Thoracic aorta endothelial cell (primary cell): ENCODE data around the gene P3H1. TPM values are rescaled to one million over a fixed set of nuclear protein-coding genes. Genes with fewer than 3 reads are reported as not detected.

Source experiments
- total RNA-seq: library from RNA; depleted of rRNA; stranded (reverse); fragments of >200 nt; gene quantifications from 2 replicates; pipeline ENCODE4 v1.2.3, GENCODE V29; 2012

Gene P3H1, protein sequence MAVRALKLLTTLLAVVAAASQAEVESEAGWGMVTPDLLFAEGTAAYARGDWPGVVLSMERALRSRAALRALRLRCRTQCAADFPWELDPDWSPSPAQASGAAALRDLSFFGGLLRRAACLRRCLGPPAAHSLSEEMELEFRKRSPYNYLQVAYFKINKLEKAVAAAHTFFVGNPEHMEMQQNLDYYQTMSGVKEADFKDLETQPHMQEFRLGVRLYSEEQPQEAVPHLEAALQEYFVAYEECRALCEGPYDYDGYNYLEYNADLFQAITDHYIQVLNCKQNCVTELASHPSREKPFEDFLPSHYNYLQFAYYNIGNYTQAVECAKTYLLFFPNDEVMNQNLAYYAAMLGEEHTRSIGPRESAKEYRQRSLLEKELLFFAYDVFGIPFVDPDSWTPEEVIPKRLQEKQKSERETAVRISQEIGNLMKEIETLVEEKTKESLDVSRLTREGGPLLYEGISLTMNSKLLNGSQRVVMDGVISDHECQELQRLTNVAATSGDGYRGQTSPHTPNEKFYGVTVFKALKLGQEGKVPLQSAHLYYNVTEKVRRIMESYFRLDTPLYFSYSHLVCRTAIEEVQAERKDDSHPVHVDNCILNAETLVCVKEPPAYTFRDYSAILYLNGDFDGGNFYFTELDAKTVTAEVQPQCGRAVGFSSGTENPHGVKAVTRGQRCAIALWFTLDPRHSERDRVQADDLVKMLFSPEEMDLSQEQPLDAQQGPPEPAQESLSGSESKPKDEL
- total RNA-seq: 107 and 149 TPM in 2 replicates

DNA sequence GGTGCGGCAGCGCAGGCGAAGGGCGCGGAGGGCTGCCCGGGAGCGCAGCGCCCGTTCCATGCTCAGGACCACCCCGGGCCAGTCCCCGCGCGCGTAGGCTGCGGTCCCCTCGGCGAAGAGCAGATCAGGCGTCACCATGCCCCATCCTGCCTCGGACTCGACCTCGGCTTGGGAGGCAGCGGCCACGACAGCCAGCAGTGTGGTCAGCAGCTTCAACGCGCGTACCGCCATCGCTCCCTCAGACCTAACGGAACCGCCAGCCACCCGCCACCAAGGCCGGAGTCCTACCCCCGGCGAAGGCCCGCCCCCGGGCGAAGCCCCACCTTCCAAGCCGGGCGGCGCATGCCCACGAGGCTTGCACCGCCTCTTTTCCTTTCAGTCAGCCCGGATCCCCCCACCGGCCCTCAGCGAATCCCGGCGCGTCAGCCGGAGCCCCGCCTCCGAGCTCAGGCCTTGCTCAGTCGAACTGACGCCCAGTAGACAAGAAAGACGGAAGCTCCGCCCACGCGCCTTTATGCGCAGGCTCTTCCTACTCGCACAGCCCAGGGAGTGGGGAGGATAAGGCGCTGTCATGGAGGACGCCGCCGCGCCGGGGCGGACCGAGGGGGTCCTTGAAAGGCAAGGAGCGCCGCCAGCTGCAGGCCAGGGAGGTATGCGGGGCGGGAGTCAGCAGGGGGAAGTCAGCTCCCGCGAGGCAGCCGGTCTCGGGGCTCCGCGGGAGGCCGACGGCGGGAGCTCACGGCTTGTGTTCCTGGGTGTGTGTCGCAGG lies at the start of gene P3H1, which contains the start of gene C1orf50:
Gene P3H1 (minus strand): TSS at position 288 of the 769 bp plus-strand sequence. CDS start 57 bp downstream, at position 231.
Gene C1orf50 (plus strand): TSS at position 509 of the 769 bp plus-strand sequence. CDS start 63 bp downstream, at position 572.

DNA sequence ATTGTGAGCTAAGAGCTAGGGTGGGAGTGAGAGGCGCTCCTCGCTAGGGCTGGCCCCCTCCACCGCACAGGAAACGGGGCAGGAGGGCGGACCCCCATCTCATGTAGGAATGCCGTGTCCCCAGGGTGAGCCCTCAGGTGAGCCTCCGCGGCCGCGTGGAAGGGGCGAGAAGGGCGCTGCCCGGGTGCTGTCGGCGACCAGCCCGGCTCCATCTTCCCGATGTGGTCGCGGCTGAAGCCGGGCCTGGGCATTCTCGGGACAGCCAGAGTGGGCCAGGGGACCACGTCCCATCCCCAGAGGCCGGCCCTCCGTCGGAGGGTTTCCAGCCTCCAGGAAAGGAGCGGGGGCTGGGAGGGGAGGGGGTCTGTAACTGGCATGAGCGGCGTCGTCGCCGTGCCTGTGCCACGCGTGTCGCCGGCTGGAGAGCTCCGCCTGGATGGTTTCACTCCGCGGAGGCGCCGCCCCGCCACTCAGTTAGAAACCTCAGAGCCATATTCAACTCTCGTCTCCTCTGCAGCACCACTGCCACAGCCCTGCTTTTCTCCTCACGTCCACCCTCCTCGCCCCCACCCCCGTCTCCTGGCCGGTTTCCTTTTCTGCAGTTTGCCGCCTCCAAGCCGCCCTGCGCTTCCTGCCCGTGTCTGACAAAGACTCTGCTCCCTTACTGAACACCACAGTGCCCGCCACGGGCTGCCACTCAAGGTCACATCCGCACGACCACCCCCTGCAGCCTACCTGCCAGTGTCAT lies 18.3 kb upstream of the P3H1 start, which contains the start of gene TMEM269:
Gene TMEM269 (plus strand): TSS at position 46 of the 748 bp plus-strand sequence. CDS start 4,903 bp downstream, outside the sequence.

DNA sequence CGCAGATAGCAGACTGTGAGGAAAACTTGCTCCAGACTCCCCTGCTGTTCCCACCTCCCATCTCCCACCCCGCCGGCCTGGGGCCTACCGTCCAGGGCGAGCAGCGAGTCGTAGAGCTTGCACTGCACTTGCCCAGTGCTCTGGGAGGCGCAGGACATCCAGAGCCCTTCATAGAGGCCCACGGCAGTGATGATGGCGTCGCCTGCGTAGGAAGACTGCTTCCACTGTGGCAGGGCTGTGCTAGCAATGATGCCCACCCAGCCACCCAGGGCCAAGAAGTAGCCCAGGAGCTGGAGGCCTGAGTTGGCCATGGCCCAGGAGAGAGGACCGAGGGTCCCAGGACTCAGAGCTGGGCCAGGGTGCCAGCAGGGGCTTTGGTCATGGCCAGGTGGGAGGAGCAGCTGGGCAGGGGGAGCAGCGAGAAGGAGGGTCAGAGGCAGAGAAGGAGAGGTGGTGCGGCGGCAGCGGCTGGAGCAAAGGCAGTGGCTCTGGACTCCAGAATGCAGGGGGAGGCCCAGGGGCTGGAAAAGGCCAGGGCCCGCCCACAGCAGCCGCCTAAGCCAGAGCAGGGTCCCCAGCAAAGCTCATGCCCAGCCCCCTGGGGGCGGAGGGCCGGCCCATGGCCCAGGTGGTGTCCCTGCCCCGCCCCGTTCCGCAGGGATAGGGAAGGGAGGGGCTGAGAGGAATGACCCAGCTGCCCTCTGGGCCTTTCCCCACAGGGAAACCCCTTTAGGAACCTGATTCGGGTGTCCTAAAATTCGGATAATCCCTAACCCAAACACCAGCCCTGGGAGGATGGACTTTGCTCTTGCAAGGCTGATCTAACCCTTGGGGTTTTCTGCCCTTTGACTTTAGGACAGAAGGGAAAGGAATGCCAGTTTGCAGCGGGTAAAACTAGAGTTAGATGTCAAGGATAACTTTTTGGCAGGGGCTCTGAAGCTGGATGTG lies 26.8 kb downstream of the P3H1 start, which contains the start of gene CLDN19:
Gene CLDN19 (minus strand): TSS at position 484 of the 948 bp plus-strand sequence. CDS start 173 bp downstream, at position 311.

Other genes with a start within 250 kb of the P3H1 start
- 53.5 and 55.1 TPM in 2 replicates for gene PPIH, start 108.6 kb downstream of the P3H1 start, total RNA-seq
- 788 and 803 TPM in 2 replicates for gene YBX1, start 84.6 kb downstream of the P3H1 start, total RNA-seq
- gene CLDN19, start 26.8 kb downstream of the P3H1 start, total RNA-seq: not detected in 2 replicates
- gene C1orf50, start 221 bp upstream of the P3H1 start, total RNA-seq: 4.8 and 6.5 TPM in 2 replicates
- gene TMEM269, start 18.0 kb upstream of the P3H1 start, total RNA-seq: 0.13 TPM in 1 of 2 replicates, not detected in the other
- 7.0 and 7.8 TPM in 2 replicates for gene ERMAP, start 50.1 kb upstream of the P3H1 start, total RNA-seq
- 12.2 and 14.8 TPM in 2 replicates for gene SVBP, start 50.4 kb upstream of the P3H1 start, total RNA-seq
- gene ZNF691, start 79.6 kb upstream of the P3H1 start, total RNA-seq: 5.7 and 6.2 TPM in 2 replicates
- gene SLC2A1, start 191.8 kb upstream of the P3H1 start, total RNA-seq: 58.2 and 58.4 TPM in 2 replicates